Loucy (cell line): ENCODE measurements around the gene CARD9.

Source experiments
- H2AFZ ChIP-seq: fragments of 200-600 bp; sonication (generic); 2 replicates; pipeline ENCODE4 v1.6.0; 2016; ENCODE audit warnings: antibody characterized with exemption, mild to moderate bottlenecking, low read length, moderate library complexity
- H3F3A ChIP-seq: fragments of 200-600 bp; 2 replicates; pipeline ENCODE4 v1.6.0; 2016; ENCODE audit warnings: antibody characterized with exemption, low read depth, mild to moderate bottlenecking
- H3K27me3 ChIP-seq: fragments of 200-600 bp; sonication (generic); 2 replicates; pipeline ENCODE4 v1.6.1; 2014; ENCODE audit warnings: low read length, mild to moderate bottlenecking; ENCODE audit not compliant: insufficient read depth, poor library complexity, severe bottlenecking
- H3K36me3 ChIP-seq: fragments of 200-600 bp; sonication (generic); 2 replicates; pipeline ENCODE4 v1.6.1; 2016; ENCODE audit warnings: low read length; ENCODE audit not compliant: insufficient read depth
- H3K4me1 ChIP-seq: fragments of 200-600 bp; sonication (generic); 2 replicates; pipeline ENCODE4 v1.5.1; 2014; ENCODE audit warnings: low read length, mild to moderate bottlenecking; ENCODE audit not compliant: insufficient read depth, poor library complexity, severe bottlenecking
- H3K4me2 ChIP-seq: fragments of 200-600 bp; sonication (generic); 2 replicates; pipeline ENCODE4 v1.6.0; 2014; ENCODE audit warnings: antibody characterized with exemption, low read length, low read depth, mild to moderate bottlenecking; ENCODE audit not compliant: poor library complexity, severe bottlenecking
- H3K4me3 ChIP-seq: fragments of 200-600 bp; sonication (generic); 2 replicates; pipeline ENCODE4 v1.5.1; 2014; ENCODE audit warnings: low read length, mild to moderate bottlenecking, mixed read lengths; ENCODE audit not compliant: poor library complexity, severe bottlenecking
- H3K79me2 ChIP-seq: fragments of 200-600 bp; sonication (generic); 2 replicates; pipeline ENCODE4 v1.6.1; 2014; ENCODE audit warnings: low read length; ENCODE audit not compliant: insufficient read depth
- H3K9ac ChIP-seq: fragments of 200-600 bp; sonication (generic); 2 replicates; pipeline ENCODE4 v1.6.0; 2014; ENCODE audit warnings: mild to moderate bottlenecking, low read depth, low read length, moderate library complexity; ENCODE audit not compliant: poor library complexity, severe bottlenecking
- H3K9me2 ChIP-seq: fragments of 200-600 bp; sonication (generic); replicated peaks from 2 replicates; pipeline ENCODE4 v1.6.1; 2016; ENCODE audit warnings: low read depth, low read length, mixed read lengths
- H3K9me3 ChIP-seq: fragments of 200-600 bp; sonication (generic); 2 replicates; pipeline ENCODE4 v1.6.1; 2014; ENCODE audit warnings: mild to moderate bottlenecking, antibody characterized with exemption, low read length, low read depth; ENCODE audit not compliant: insufficient read depth
- H4K20me1 ChIP-seq: fragments of 200-600 bp; sonication (generic); 2 replicates; pipeline ENCODE4 v1.6.0; 2014; ENCODE audit warnings: antibody characterized with exemption, low read length, mild to moderate bottlenecking; ENCODE audit not compliant: insufficient read depth, poor library complexity, severe bottlenecking
- CTCF ChIP-seq: fragments of 200-600 bp; sonication (generic); conservative IDR thresholded peaks from 2 replicates; pipeline ENCODE4 v1.5.1; 2014; ENCODE audit warnings: mild to moderate bottlenecking, antibody characterized with exemption, low read length
- EZH2phosphoT487 ChIP-seq: fragments of 200-600 bp; IDR thresholded peaks from 2 replicates; pipeline ENCODE4 v1.6.1; 2018; ENCODE audit warnings: antibody characterized with exemption, mild to moderate bottlenecking, moderate library complexity, borderline replicate concordance

The CARD9 gene

DNA sequence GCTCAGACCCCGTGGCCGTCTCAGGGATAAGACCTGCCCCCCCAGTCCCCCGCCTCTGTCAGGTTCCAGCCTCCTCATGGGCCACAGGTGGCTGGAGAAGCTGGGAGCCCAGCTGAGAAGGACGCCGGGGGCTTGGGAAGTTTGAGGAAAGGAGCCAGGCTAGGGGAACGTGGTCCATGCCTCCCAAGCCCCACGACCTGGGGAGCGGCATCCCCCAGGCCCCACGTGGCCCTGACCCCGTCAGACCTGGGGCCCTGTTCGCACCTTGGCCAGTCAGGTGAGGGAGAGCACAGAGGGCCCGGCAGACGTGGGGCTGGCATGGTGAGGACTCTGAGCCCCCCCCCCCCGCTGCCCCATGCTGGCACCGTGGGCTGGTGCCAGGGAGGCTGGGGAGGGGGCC lies 42.4 kb downstream of the CARD9 start:
- peaks cover 10% of the 10 kb centered on the region for H4K20me1 ChIP-seq
- H3K4me2 ChIP-seq, result no peak overlapping the region
- H3K36me3 ChIP-seq, result no peaks in the 10 kb centered on the region
- H3K4me1 ChIP-seq, result peaks cover 25% of the 10 kb centered on the region
- H3F3A ChIP-seq, result no peaks in the 10 kb centered on the region
- H3K9me2 ChIP-seq, result no peaks in the 10 kb centered on the region
- no peak overlapping the region for H3K9ac ChIP-seq
- H3K9me3 ChIP-seq, result no peaks in the 10 kb centered on the region
- TF ChIP-seq CTCF (no peak), EZH2phosphoT487 (no peak)
- peaks cover 28% of the 10 kb centered on the region for H3K79me2 ChIP-seq
- H3K27me3 ChIP-seq, result no peaks in the 10 kb centered on the region
- H3K4me3 ChIP-seq, result no peak overlapping the region
- H2AFZ ChIP-seq, result no peak overlapping the region

DNA sequence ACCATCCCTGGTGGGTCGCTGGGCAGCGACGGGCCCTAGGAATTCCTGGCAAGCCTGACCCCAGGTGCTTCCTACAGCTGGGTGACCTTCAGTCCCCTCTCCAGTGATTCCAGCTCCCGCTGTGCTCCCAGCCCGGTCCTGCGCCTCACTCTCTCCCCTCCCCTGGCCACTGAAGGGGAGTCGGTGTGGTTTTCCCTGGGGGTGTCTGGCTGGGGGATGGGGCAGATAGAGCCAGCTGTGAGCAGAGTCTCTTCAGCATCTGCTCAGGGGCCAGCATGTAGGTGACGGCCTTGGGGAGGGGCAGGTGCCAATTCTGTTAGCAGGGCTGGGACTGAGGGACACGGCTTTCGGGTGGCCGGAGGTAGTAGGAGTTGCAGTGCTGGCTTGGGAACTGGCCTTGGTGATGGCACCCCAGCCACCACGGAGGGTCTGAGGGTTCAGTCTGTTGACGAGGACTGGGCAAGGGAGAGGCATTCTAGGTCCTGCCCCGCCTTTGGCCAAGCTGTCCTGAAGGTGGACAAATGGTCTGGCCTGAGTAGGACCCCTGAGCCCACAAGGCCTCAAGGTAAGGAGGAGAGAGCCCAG lies 43.0 kb downstream of the CARD9 start:
- Histone ChIP-seq H3K4me2 (peak overlapping the region; percentile 16), H3K4me3 (no peak overlapping the region), H3K36me3 (no peaks in the 10 kb centered on the region)

DNA sequence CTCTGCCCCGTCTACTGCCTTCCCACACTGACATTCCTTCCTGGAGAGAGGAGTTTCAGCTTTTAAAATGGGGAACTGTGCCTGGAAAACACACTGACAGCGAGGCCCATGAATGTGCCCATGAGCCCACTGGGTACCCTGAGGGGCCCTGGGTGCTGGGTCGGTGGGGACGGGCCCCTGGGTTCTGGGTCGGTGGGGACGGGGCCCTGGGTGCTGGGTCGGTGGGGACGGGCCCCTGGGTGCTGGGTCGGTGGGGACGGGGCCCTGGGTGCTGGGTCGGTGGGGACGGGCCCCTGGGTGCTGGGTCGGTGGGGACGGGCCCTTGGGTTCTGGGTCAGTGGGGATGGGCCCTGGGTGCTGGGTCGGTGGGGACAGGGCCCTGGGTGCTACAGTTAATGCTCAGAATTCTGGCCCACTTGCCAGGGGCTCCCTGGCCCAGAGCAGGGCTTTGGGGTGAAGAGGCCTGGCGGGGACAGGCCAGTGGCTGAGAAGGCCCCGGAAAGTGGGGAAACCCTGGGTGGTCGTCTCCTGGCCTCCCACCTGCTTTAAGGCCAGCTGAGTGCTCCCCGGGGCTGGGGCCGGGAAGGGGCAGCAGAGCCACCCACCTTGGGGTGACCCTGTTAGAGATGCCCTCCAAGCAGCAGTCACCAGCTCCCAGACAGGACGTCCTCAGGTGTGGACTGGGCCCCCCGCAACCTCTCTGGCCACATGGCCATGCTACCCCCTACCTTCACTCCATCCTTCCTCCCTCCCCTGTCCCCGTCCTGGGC lies 43.6 kb downstream of the CARD9 start:
- Histone ChIP-seq H3K4me1 (peaks cover 25% of the 10 kb centered on the region), H2AFZ (no peak overlapping the region), H4K20me1 (peaks cover 10% of the 10 kb centered on the region), H3F3A (no peaks in the 10 kb centered on the region), H3K36me3 (no peaks in the 10 kb centered on the region), H3K4me3 (peak overlapping the region; percentile 93), H3K9me2 (no peaks in the 10 kb centered on the region), H3K27me3 (no peaks in the 10 kb centered on the region), H3K79me2 (peaks cover 28% of the 10 kb centered on the region), H3K4me2 (peak overlapping the region; percentile 98), H3K9me3 (no peaks in the 10 kb centered on the region), H3K9ac (peak overlapping the region; percentile 82)
- TF ChIP-seq EZH2phosphoT487 (no peak), CTCF (no peak)

More for the DNA sequence above, 43.0 kb downstream of the CARD9 start:
- no peak overlapping the region for H3K9ac ChIP-seq
- H3K9me3 ChIP-seq, result no peaks in the 10 kb centered on the region
- peaks cover 10% of the 10 kb centered on the region for H4K20me1 ChIP-seq
- no peak for TF ChIP-seq CTCF
- no peak for TF ChIP-seq EZH2phosphoT487
- no peaks in the 10 kb centered on the region for H3F3A ChIP-seq
- H2AFZ ChIP-seq, result no peak overlapping the region
- peaks cover 25% of the 10 kb centered on the region for H3K4me1 ChIP-seq
- H3K27me3 ChIP-seq, result no peaks in the 10 kb centered on the region
- no peaks in the 10 kb centered on the region for H3K9me2 ChIP-seq
- peaks cover 28% of the 10 kb centered on the region for H3K79me2 ChIP-seq
